Type B pancreatic cell (in vitro differentiated cells): ENCODE data around the gene ANKS6. TPM values are rescaled to one million over a fixed set of nuclear protein-coding genes. Genes with fewer than 3 reads are reported as not detected.

ENCODE experiments used
- DNase-seq: peaks from one replicate; pipeline ENCODE4 v3.0.0; 2021; ENCODE audit warnings: mixed read lengths; ENCODE audit not compliant: unreplicated experiment; ENCODE audit errors: extremely low spot score
- H3K27ac Mint-ChIP-seq: 2 replicates; pipeline ENCODE4 v1.8.0; 2021; ENCODE audit warnings: mild to moderate bottlenecking, mixed read lengths
- H3K27me3 Mint-ChIP-seq: 2 replicates; pipeline ENCODE4 v1.8.0; 2021; ENCODE audit warnings: mixed read lengths
- H3K36me3 Mint-ChIP-seq: 2 replicates; pipeline ENCODE4 v1.8.0; 2021; ENCODE audit warnings: mixed read lengths
- H3K4me1 Mint-ChIP-seq: one replicate; pipeline ENCODE4 v1.8.0; 2021; ENCODE audit warnings: mixed read lengths; ENCODE audit not compliant: unreplicated experiment
- H3K4me3 Mint-ChIP-seq: 2 replicates; pipeline ENCODE4 v1.8.0; 2021; ENCODE audit warnings: mild to moderate bottlenecking, mixed read lengths
- H3K9me3 Mint-ChIP-seq: 2 replicates; pipeline ENCODE4 v1.8.0; 2021; ENCODE audit warnings: mixed read lengths
- CTCF ChIP-seq: fragments of 200-600 bp; sonication (generic); conservative IDR thresholded peaks from 2 replicates; pipeline ENCODE4 v1.5.0; 2021; ENCODE audit warnings: antibody characterized with exemption, mild to moderate bottlenecking
- total RNA-seq: library from RNA; stranded (reverse); gene quantifications from 2 replicates; pipeline ENCODE4 v1.2.1, GENCODE V29; 2021; ENCODE audit warnings: low replicate concordance

ANKS6 gene
- total RNA-seq, 1 donor from 2014 or later, result 32.2 TPM

- H3K4me3 Mint-ChIP-seq, result no peak overlapping the region
- no peak overlapping the region for H3K27ac Mint-ChIP-seq
- H3K9me3 Mint-ChIP-seq, result peaks cover 12% of the 10 kb centered on the region
- H3K27me3 Mint-ChIP-seq, result no peaks in the 10 kb centered on the region
- H3K4me1 Mint-ChIP-seq, result no peaks in the 10 kb centered on the region
- H3K36me3 Mint-ChIP-seq, result peaks cover 65% of the 10 kb centered on the region
- TF ChIP-seq CTCF, result no peak
- no peak for DNase-seq
Measured at GRCh38 chr9:98760231-98760630, 36.1 kb downstream of the ANKS6 start.

GRCh38 chr9:98755006-98755618, 41.2 kb downstream of the ANKS6 start:
- no peak overlapping the region for H3K27ac Mint-ChIP-seq
- H3K4me1 Mint-ChIP-seq, result no peaks in the 10 kb centered on the region
- DNase-seq, result no peak
- H3K36me3 Mint-ChIP-seq, result peaks cover 63% of the 10 kb centered on the region
- H3K27me3 Mint-ChIP-seq, result no peaks in the 10 kb centered on the region
- H3K4me3 Mint-ChIP-seq, result no peak overlapping the region
- peaks cover 12% of the 10 kb centered on the region for H3K9me3 Mint-ChIP-seq
- TF ChIP-seq CTCF, result no peak

- no peak for TF ChIP-seq CTCF
- no peak for DNase-seq
- Mint-ChIP-seq H3K27ac (no peak overlapping the region), H3K27me3 (no peaks in the 10 kb centered on the region), H3K36me3 (peaks cover 42% of the 10 kb centered on the region), H3K4me3 (no peak overlapping the region), H3K9me3 (no peaks in the 10 kb centered on the region), H3K4me1 (no peaks in the 10 kb centered on the region)
Measured at GRCh38 chr9:98751210-98751609, 45.1 kb downstream of the ANKS6 start.

GRCh38 chr9:98750364-98751060, 45.8 kb downstream of the ANKS6 start:
- no peak overlapping the region for H3K27ac Mint-ChIP-seq
- H3K36me3 Mint-ChIP-seq, result peaks cover 36% of the 10 kb centered on the region
- DNase-seq, result no peak
- no peak for TF ChIP-seq CTCF
- no peaks in the 10 kb centered on the region for H3K9me3 Mint-ChIP-seq
- H3K4me3 Mint-ChIP-seq, result no peak overlapping the region
- no peaks in the 10 kb centered on the region for H3K27me3 Mint-ChIP-seq
- no peaks in the 10 kb centered on the region for H3K4me1 Mint-ChIP-seq

- H3K9me3 Mint-ChIP-seq, result no peaks in the 10 kb centered on the region
- H3K4me3 Mint-ChIP-seq, result no peak overlapping the region
- TF ChIP-seq CTCF, result no peak
- H3K4me1 Mint-ChIP-seq, result no peaks in the 10 kb centered on the region
- H3K36me3 Mint-ChIP-seq, result peaks cover 34% of the 10 kb centered on the region
- DNase-seq, result no peak
- H3K27ac Mint-ChIP-seq, result no peak overlapping the region
- no peaks in the 10 kb centered on the region for H3K27me3 Mint-ChIP-seq
Measured at GRCh38 chr9:98747476-98747875, 48.9 kb downstream of the ANKS6 start.
